Spleen (tissue), 7 donors: Measurements from ENCODE around the gene SUSD2.

ENCODE experiments used
- CTCF ChIP-seq, 11 experiments: fragments of 200-600 bp in 7 of 11; fragments of 450-650 bp in 4 of 11; sonication (generic) in 4 of 11; IDR thresholded peaks in 8 of 11; conservative IDR thresholded peaks in 3 of 11; 1 replicate in 7 of 11; 2 replicates in 4 of 11; pipeline versions ENCODE4 v1.4.0 to v1.8.0; 2016 to 2021; ENCODE audit warnings: antibody characterized with exemption in 11 of 11, inconsistent platforms in 4 of 11, mild to moderate bottlenecking in 1 of 11
- POLR2AphosphoS5 ChIP-seq, 3 donors: sonication (generic); formaldehyde crosslinking; IDR thresholded peaks; one replicate each; pipeline ENCODE4 v1.5.1; 2017; ENCODE audit warnings: antibody characterized with exemption in 3 of 3
- donor health status: DM: no; HTN: no; CAD: no; lungs with moderate emphysema.
- donor health status: DM: no; HTN: no; CAD: no.
- donor health status: DM: no; HTN: no; CAD: no.

- TF ChIP-seq CTCF (IDR thresholded peaks at IDR 0.05 in 8 of 11, conservative IDR thresholded peaks at IDR 0.05 in 3 of 11): no peak
- no peak for TF ChIP-seq POLR2AphosphoS5 (IDR thresholded peaks at IDR 0.05)
These were observed 27.3 kb upstream of the SUSD2 start for GRCh38 chr22:24153959-24154358.
